HEK293T (cell line): ENCODE data around the gene PROZ.

Experiments
- HDGF ChIP-seq: fragments of 450-650 bp; IDR thresholded peaks from 2 replicates; pipeline ENCODE4 v1.6.1; 2017; ENCODE audit warnings: antibody characterized with exemption, borderline replicate concordance
- TARDBP ChIP-seq: fragments of 450-650 bp; IDR thresholded peaks from 2 replicates; pipeline ENCODE4 v1.6.1; 2016
- TF ChIP-seq, protein P1 (sequence below): fragments of 450-650 bp; IDR thresholded peaks from 2 replicates; pipeline ENCODE4 v1.6.1; 2016

DNA sequence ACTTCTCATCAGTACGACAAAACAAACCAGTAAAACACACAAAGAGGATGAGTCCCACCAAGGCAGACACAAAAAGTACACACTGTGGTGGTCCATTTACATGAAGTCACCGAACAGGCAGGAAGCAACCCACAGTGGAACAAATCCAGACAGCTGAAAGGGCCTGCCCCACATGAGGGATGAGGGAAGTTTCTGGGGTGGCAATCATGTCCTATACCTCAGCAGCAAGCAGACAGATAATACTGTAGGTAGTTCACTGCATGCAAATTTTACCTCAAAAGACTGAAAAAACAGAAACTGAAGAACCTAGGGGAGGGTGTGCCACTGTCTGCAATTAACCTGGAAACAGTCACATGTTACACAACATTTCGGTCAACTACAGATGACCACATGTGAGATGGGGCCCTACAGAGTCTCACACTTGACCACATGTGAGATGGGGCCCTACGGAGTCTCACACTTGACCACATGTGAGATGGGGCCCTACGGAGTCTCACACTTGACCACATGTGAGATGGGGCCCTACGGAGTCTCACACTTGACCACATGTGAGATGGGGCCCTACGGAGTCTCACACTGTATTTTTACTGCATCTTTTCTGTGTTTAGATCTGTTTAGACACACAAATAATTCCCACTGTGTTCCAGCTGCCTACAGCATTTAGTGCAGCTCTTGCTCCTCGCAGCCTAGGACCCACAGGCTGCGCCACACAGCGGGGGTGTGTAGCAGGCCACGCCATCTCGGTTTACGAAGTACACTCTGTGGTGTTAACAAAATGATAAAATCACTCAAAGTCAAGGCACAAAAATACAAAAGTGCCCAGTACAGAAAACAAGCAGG, 27.8 kb downstream of the PROZ start:
- TF ChIP-seq TARDBP (no peak), HDGF (no peak)
- TF ChIP-seq, protein P1, sequence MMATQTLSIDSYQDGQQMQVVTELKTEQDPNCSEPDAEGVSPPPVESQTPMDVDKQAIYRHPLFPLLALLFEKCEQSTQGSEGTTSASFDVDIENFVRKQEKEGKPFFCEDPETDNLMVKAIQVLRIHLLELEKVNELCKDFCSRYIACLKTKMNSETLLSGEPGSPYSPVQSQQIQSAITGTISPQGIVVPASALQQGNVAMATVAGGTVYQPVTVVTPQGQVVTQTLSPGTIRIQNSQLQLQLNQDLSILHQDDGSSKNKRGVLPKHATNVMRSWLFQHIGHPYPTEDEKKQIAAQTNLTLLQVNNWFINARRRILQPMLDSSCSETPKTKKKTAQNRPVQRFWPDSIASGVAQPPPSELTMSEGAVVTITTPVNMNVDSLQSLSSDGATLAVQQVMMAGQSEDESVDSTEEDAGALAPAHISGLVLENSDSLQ: no peak
